Measurements from ENCODE around the gene OR10X1. TPM values are rescaled to one million over a fixed set of nuclear protein-coding genes. Genes with fewer than 3 reads are reported as not detected.

OR10X1 gene
- total RNA-seq, 2 donors from 2014 or later: not detected

DNA sequence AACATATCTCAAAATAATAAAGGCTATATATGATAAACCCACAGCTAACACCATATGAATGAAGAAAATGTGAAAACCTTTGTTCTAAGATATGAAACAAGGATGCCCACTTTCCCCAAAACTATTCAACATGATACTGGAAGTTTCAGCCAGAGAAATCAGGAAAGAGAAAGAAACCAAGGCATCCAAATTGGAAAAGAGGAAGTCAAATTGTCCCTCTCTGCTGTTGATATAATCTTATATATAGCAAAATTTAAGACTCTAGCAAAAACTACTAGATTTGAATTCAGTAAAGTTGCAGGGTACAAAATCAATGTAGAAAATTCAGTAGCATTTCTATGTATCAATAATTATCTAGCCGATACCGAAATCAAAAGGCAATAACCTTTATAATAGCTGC lies 21.0 kb upstream of the OR10X1 start:
- ATAC-seq (ENCODE audit: insufficient number of reproducible peaks, low FRiP score, low read depth) (no peak), DNase-seq (ENCODE audit: low spot score) (no peak)
- Histone ChIP-seq H3K4me3 (no peak overlapping the region), H3K4me1 (ENCODE audit: control insufficient read depth in 1 of 2, low read depth in 2 of 2) (no peaks in the 10 kb centered on the region), H3K9me3 (no peaks in the 10 kb centered on the region), H3K36me3 (no peaks in the 10 kb centered on the region), H3K27me3 (replicated peaks; ENCODE audit: insufficient read depth) (no peaks in the 10 kb centered on the region), H3K27ac (no peak overlapping the region)
- TF ChIP-seq CTCF (IDR thresholded peaks at IDR 0.05): no peak

- TF ChIP-seq CTCF (IDR thresholded peaks at IDR 0.05): no peak
- no peak overlapping the region for H3K27ac ChIP-seq
- H3K36me3 ChIP-seq: no peaks in the 10 kb centered on the region
- DNase-seq (ENCODE audit: low spot score): no peak
- H3K27me3 ChIP-seq (replicated peaks; ENCODE audit: insufficient read depth): no peaks in the 10 kb centered on the region
- no peaks in the 10 kb centered on the region for H3K9me3 ChIP-seq
- H3K4me1 ChIP-seq (ENCODE audit: control insufficient read depth in 1 of 2, low read depth in 2 of 2): no peaks in the 10 kb centered on the region
- no peak overlapping the region for H3K4me3 ChIP-seq
- ATAC-seq (ENCODE audit: insufficient number of reproducible peaks, low FRiP score, low read depth): no peak
Measured at GRCh38 chr1:158586942-158587341, 7.2 kb upstream of the OR10X1 start.

DNA sequence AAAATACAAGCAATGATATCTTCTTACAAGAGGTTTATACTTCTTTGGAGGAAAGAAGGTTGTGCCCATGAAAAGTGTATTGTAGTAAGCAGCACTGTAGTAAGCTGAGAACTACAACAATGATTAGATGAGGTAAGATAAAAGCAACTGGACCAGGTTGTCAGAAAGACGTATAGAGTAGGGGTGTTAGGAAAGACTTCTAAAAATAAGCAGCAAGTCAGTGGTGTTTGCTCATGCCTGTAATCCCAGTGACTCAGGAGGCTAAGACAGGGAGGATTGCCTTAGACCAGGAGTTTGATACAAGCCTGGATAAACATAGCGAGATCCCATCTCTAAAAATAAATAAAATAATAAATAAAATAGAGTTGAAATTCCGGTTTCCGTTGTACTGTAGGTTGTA lies 4.3 kb upstream of the OR10X1 start:
- no peaks in the 10 kb centered on the region for H3K36me3 ChIP-seq
- no peak overlapping the region for H3K27ac ChIP-seq
- ATAC-seq (ENCODE audit: insufficient number of reproducible peaks, low FRiP score, low read depth): no peak
- no peak for DNase-seq (ENCODE audit: low spot score)
- no peaks in the 10 kb centered on the region for H3K27me3 ChIP-seq (replicated peaks; ENCODE audit: insufficient read depth)
- no peaks in the 10 kb centered on the region for H3K9me3 ChIP-seq
- no peak for TF ChIP-seq CTCF (IDR thresholded peaks at IDR 0.05)
- H3K4me3 ChIP-seq: no peak overlapping the region
- no peaks in the 10 kb centered on the region for H3K4me1 ChIP-seq (ENCODE audit: control insufficient read depth in 1 of 2, low read depth in 2 of 2)

DNA sequence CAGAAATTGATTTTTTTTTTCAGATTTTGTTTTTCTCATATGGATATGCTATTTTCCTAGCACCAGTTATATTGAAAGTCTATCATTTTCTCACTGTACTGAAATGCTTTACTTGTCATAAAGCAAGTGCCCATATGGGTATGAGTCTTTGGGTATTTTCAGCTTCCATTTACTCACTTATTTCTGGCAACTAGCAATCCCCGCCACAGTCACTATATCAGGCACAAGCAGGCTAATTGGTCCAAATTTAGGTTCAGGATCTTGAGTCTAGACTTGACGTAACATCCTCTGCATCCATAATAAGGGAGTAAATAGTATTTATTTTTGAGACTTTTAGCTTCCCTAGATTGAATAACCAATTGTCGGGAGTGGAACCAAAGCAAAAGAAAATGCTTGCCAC lies 2.1 kb downstream of the OR10X1 start:
- Histone ChIP-seq H3K9me3 (no peaks in the 10 kb centered on the region), H3K4me3 (no peak overlapping the region), H3K36me3 (no peaks in the 10 kb centered on the region), H3K27me3 (replicated peaks; ENCODE audit: insufficient read depth) (no peaks in the 10 kb centered on the region), H3K4me1 (ENCODE audit: control insufficient read depth in 1 of 2, low read depth in 2 of 2) (no peaks in the 10 kb centered on the region), H3K27ac (no peak overlapping the region)
- DNase-seq (ENCODE audit: low spot score): no peak
- TF ChIP-seq CTCF (IDR thresholded peaks at IDR 0.05): no peak
- no peak for ATAC-seq (ENCODE audit: insufficient number of reproducible peaks, low FRiP score, low read depth)

- Histone ChIP-seq H3K4me1 (ENCODE audit: control insufficient read depth in 1 of 2, low read depth in 2 of 2) (no peaks in the 10 kb centered on the region), H3K4me3 (no peak overlapping the region), H3K36me3 (no peaks in the 10 kb centered on the region), H3K9me3 (no peaks in the 10 kb centered on the region), H3K27me3 (replicated peaks; ENCODE audit: insufficient read depth) (no peaks in the 10 kb centered on the region), H3K27ac (no peak overlapping the region)
- no peak for TF ChIP-seq CTCF (IDR thresholded peaks at IDR 0.05)
- DNase-seq (ENCODE audit: low spot score) (no peak), ATAC-seq (ENCODE audit: insufficient number of reproducible peaks, low FRiP score, low read depth) (no peak)
Measured at GRCh38 chr1:158572226-158572625, 7.5 kb downstream of the OR10X1 start.

Data from thoracic aorta (tissue), 2 donors.